GM15510 (cell line): ENCODE data around the gene CNTF.

Experiments
- POLR2A ChIP-seq: IDR thresholded peaks from 3 replicates; pipeline ENCODE4 v1.6.1; 2011; ENCODE audit warnings: borderline replicate concordance; ENCODE audit not compliant: insufficient read length; ENCODE audit errors: extremely low read depth

The CNTF gene, protein sequence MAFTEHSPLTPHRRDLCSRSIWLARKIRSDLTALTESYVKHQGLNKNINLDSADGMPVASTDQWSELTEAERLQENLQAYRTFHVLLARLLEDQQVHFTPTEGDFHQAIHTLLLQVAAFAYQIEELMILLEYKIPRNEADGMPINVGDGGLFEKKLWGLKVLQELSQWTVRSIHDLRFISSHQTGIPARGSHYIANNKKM

DNA sequence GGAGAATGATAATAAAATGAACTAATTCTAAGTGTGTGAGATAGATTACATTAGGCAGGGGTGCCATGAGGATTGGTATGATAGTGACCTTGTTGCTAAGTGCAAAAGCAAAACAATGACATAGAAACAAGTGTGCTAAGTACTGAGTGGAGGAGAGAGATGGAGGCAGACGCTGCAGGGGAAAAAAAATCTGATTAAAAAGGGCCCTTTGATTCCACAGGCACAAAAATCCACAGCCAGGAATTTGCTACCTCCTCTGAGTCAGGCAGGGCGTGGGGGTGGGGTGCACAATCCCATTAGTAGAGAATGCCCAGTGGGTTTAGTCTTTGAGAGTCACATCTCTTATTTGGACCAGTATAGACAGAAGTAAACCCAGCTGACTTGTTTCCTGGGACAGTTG is at the start of gene CNTF:
CNTF (plus strand) TSS at position 322 of the 400 bp plus-strand sequence. CDS start 88 bp downstream, outside the sequence.
- TF ChIP-seq POLR2A: no peak

DNA sequence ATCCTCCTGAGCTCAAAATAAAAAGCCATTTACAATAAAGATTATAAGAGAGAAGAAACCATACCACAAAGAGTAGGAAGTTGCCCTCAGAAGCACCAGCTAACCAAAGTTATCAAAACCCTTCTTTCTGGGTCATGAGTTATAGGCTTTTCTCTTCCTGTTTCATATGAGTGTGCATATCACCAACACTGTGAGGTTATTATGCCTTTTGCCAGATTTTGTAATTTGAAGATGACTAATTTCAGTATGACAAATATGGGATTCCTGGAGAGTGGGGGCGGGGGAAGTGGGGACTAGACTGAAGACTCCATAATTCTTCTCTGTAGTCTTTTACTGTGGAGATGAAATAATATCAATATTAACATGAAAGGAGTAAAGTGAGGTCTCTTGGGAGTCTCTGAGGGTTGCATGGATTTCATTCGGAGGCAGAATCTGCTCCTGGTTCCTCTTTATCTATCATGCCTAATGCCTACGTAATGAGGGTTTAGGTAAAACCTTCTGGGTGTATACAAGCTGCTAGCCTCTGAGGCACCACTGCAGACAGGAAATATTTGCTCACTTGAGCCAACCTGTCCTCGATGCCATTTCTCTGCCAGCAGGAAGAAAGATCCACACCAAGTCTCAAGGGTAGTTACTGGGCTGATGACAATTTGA is 48.9 kb upstream of the CNTF start:
- TF ChIP-seq POLR2A: peak; percentile 39

GRCh38 chr11:58574881-58575280 is 47.6 kb upstream of the CNTF start:
- TF ChIP-seq POLR2A: no peak

- TF ChIP-seq POLR2A: peak; percentile 87
These were observed 47.0 kb upstream of the CNTF start, which contains the start of gene LPXN for GRCh38 chr11:58575377-58576020. LPXN (minus strand) TSS chr11:58575856; CDS start chr11:58575772, 84 bp downstream.

DNA sequence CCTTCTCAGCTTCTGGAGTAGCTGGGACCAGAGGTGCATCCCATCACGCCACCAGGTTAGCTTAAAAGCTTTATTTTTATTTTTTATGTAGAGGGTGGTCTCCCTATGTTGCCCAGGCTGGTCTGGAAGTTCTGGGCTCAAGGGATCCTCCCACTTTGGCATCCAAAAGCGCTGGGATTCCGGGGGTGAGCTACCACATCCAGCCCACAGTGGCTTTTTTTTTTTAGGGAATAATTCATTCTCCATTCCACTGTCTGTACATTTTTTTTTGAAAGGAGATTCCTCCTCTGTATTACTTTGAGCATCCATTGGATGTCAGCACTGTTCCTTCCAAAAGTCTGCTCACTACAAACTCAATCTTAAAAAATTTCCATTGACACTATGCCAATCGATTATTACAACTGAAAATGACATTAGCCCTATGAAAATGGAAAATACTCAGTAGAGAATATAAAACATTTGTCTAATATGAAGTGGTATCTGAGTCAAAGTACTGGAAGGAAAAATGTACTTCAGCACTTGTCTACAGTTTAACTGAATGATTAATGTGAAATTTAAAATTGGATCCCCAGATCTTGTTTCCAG is 45.5 kb upstream of the CNTF start:
- TF ChIP-seq POLR2A: no peak

- peak; percentile 69 for TF ChIP-seq POLR2A
These were observed 44.8 kb upstream of the CNTF start for GRCh38 chr11:58577555-58578135.

DNA sequence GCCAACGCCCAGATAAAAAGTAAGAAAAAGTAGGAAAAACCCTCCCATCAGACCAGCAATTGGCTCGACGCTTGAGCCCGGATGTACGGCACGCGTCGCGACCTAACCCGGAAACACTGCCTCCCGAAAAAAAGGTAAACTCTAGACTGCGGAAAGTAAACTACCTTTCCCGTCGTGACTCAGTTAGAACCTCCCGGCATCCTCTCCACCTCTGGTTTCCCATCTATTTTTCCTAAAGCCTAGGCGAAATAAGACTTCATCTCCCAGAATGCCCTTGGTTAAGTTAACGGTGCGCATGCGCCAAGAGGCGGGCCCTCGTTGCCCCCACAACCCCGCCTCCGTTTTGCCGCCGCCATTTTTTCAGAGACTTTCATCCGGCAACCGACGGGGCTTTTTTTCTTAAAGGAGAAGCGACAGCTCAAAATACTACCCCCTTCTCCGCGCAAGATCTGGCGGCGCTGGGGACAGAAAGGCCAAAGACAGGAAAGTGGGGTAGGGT is 44.3 kb upstream of the CNTF start:
- TF ChIP-seq POLR2A: no peak

- TF ChIP-seq POLR2A: peak; percentile 58
These were observed 43.8 kb upstream of the CNTF start, which contains the start of gene ZFP91 for GRCh38 chr11:58578635-58579191. ZFP91 (plus strand) TSS chr11:58579063; CDS start chr11:58579282, 219 bp downstream.

GRCh38 chr11:58579192-58580129 is 43.0 kb upstream of the CNTF start:
- peak; percentile 74 for TF ChIP-seq POLR2A

DNA sequence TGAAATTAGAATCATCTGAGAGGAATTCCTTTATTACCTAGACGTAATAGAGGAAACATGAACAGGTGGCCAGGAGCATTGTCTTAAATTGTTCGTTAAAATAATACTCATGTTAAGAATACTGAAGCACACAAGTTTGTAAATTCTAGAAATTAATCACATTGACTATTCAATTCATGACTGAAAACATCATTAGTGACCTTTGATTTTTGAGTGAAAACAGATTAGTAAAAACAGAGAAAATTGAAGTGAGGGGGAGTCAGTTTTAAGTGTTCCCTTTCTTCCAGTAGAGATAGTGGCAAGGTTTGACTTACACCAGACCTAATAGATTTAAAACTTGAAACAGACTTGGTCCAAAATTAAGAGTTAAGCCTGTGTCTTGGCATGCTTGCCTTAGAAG is 42.2 kb upstream of the CNTF start:
- no peak for TF ChIP-seq POLR2A

- no peak for TF ChIP-seq POLR2A
These were observed 40.0 kb upstream of the CNTF start for GRCh38 chr11:58582437-58582836.

DNA sequence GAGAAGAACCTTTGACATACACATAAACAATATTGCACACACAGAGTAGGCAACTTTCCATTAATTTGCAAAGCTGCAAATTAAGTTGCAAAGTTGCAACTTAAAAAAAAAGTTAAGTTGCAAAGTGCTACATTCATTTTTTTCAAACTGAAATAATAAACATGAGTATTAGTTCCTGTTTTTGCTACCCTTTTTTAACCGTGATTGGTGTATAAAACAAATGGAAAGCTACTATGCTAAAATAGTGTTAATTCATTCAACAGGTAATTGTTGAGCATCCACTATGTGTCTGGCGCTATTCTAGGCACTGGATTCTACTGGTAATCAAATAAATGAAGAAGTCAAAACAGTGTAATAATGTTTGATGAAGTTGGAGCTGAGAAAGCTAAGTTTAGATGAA is 35.5 kb upstream of the CNTF start:
- TF ChIP-seq POLR2A: no peak

GRCh38 chr11:58591659-58592058 is 30.8 kb upstream of the CNTF start:
- no peak for TF ChIP-seq POLR2A

DNA sequence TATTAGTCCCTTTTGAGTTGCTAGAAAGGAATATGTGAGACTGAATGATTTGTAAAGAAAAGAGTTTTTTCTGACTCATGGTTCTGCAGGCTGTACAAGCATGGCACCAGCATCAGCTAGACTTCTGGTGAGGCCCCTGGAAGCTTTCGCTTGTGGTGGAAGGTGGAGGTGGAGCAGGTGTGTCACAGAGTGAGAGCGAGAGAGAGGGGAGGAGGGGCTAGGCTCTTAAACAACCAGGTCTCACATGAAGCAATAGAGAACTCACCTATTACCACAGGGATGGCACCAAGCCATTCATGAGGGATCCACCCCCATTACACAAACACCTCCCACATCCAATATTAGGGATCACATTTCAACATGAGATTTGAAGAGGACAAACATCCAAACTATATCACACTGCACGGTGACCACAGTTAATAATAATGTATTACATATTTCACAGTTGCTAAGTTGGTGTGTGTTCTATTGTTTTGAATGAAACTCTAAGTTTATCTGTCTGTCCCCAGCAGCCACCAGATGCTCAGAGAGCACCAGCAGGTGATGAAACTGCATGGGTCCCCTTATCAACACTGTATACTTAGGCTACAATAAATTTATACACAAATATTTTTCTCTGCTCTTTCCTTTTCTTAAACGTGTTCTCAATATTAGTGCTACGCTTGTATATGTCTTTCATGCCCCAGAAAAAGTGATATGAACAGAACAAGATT is 29.5 kb upstream of the CNTF start:
- TF ChIP-seq POLR2A: no peak

DNA sequence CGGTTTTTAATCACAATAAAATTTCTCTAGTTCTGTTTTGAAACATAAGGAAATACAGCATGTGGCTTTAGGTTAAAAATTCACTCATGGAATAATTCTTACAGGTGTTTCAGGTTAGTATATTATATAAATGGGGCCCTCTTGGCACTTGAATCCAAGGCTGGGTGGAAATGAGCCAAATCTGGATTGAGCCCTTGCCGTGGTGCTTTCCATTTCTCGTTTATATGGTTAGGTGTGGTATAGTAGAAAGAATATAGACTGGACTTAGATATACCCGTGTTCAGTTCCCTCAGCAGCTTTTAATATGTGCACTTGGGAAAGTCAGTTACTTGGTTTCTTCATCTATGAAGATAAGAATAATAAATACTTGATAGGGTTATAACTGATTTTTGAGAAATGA is 27.6 kb upstream of the CNTF start:
- no peak for TF ChIP-seq POLR2A
